H1 (cell line): Measurements from ENCODE around the gene IDH3A. TPM values are rescaled to one million over a fixed set of nuclear protein-coding genes. Genes with fewer than 3 reads are reported as not detected.

Experiments
- CTBP2 ChIP-seq: IDR thresholded peaks from 2 replicates; pipeline ENCODE4 v1.7.0; 2011; ENCODE audit warnings: borderline replicate concordance, mild to moderate bottlenecking, moderate library complexity, mixed read lengths, low read length; ENCODE audit not compliant: insufficient read depth, insufficient read length
- EP300 ChIP-seq, 2 experiments: IDR thresholded peaks; 1 replicate in 1 of 2; 2 replicates in 1 of 2; pipeline ENCODE4 v1.6.1; 2011 to 2012; ENCODE audit warnings: low read depth in 2 of 2, low read length in 2 of 2, mild to moderate bottlenecking in 2 of 2, borderline replicate concordance in 1 of 2, inconsistent platforms in 1 of 2, moderate library complexity in 1 of 2
- SIRT6 ChIP-seq: IDR thresholded peaks from one replicate; pipeline ENCODE4 v1.7.1; 2012; ENCODE audit warnings: low read length, inconsistent platforms
- SRF ChIP-seq: IDR thresholded peaks from 2 replicates; pipeline ENCODE4 v1.6.1; 2011; ENCODE audit warnings: mild to moderate bottlenecking, low read depth, low read length, moderate library complexity
- polyA plus RNA-seq, 7 experiments: library from polyadenylated mRNA; depleted of rRNA in 3 of 7; stranded (reverse) in 5 of 7; unstranded in 2 of 7; fragments of >200 nt in 5 of 7; fragments of 200-250 nt in 2 of 7; gene quantifications; 1 replicate in 5 of 7; 2 replicates in 1 of 7; 4 replicates in 1 of 7; pipeline versions ENCODE4 v1.2.1 to v1.2.3, GENCODE V29; 2011 to 2013; ENCODE audit warnings: missing spikeins in 2 of 7, mixed read lengths in 2 of 7
- total RNA-seq: library from RNA; stranded (reverse); fragmentation: NEBNext Ultra II Directional; extraction: Animal tissue kit (Norgen Biotek cat#: 25700); gene quantifications from 2 replicates; pipeline ENCODE4 v1.2.1, GENCODE V29; 2021
- TF ChIP-seq, protein P1 (sequence below), 3 experiments: IDR thresholded peaks; 1 replicate in 2 of 3; 2 replicates in 1 of 3; pipeline versions ENCODE4 v1.5.1 to v1.6.1; 2011; ENCODE audit warnings: low read length in 3 of 3, mild to moderate bottlenecking in 3 of 3, inconsistent platforms in 2 of 3, low read depth in 1 of 3, moderate library complexity in 1 of 3; ENCODE audit not compliant: insufficient read depth in 1 of 3; ENCODE audit errors: control extremely low read depth in 1 of 3

The IDH3A gene
- total and polyA plus RNA-seq, 2 of the 8 experiments (the other 6 are each of a cell fraction or from before 2014, with no cell fraction given) = 23.4 to 36.8 TPM

- TF ChIP-seq EP300 (IDR thresholded peaks at IDR 0.05; ENCODE audit: borderline replicate concordance in 1 of 2, low read depth in 2 of 2, low read length in 2 of 2) = no peak
- TF ChIP-seq, protein P1, sequence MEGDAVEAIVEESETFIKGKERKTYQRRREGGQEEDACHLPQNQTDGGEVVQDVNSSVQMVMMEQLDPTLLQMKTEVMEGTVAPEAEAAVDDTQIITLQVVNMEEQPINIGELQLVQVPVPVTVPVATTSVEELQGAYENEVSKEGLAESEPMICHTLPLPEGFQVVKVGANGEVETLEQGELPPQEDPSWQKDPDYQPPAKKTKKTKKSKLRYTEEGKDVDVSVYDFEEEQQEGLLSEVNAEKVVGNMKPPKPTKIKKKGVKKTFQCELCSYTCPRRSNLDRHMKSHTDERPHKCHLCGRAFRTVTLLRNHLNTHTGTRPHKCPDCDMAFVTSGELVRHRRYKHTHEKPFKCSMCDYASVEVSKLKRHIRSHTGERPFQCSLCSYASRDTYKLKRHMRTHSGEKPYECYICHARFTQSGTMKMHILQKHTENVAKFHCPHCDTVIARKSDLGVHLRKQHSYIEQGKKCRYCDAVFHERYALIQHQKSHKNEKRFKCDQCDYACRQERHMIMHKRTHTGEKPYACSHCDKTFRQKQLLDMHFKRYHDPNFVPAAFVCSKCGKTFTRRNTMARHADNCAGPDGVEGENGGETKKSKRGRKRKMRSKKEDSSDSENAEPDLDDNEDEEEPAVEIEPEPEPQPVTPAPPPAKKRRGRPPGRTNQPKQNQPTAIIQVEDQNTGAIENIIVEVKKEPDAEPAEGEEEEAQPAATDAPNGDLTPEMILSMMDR (IDR thresholded peaks at IDR 0.05; ENCODE audit: control extremely low read depth in 1 of 3, insufficient read depth in 1 of 3, low read depth in 1 of 3, low read length in 3 of 3) = no peak
- no peak for TF ChIP-seq SIRT6
- no peak for TF ChIP-seq SRF
- TF ChIP-seq CTBP2 = no peak
These were observed 33.7 kb downstream of the IDH3A start (continued) for GRCh38 chr15:78182821-78183220.
